Immature natural killer cell (primary cell): ENCODE results near the gene CIITA. TPM values are rescaled to one million over a fixed set of nuclear protein-coding genes. Genes with fewer than 3 reads are reported as not detected.

Source experiments
- DNase-seq, 3 donors: peaks; one replicate each; pipeline ENCODE4 v3.0.0; 2022; ENCODE audit warnings: mixed read lengths in 1 of 3
- H3K27ac Mint-ChIP-seq, 6 donors: one replicate each; pipeline ENCODE4 v1.8.0; 2020; ENCODE audit warnings: mixed read lengths in 6 of 6, mild to moderate bottlenecking in 5 of 6, inconsistent platforms in 4 of 6, moderate library complexity in 3 of 6
- H3K27me3 Mint-ChIP-seq, 3 donors: one replicate each; pipeline ENCODE4 v1.8.0; 2020 to 2021; ENCODE audit warnings: low read depth in 3 of 3, mild to moderate bottlenecking in 3 of 3, mixed read lengths in 3 of 3, moderate library complexity in 3 of 3, inconsistent platforms in 1 of 3
- H3K36me3 Mint-ChIP-seq, 3 donors: one replicate each; pipeline ENCODE4 v1.8.0; 2020; ENCODE audit warnings: mixed read lengths in 3 of 3, inconsistent platforms in 2 of 3, mild to moderate bottlenecking in 2 of 3
- H3K4me1 Mint-ChIP-seq, 2 donors: one replicate each; pipeline ENCODE4 v1.8.0; 2020; ENCODE audit warnings: inconsistent platforms in 2 of 2, mild to moderate bottlenecking in 2 of 2, mixed read lengths in 2 of 2, moderate library complexity in 1 of 2
- H3K4me3 Mint-ChIP-seq, 5 donors: one replicate each; pipeline ENCODE4 v1.8.0; 2020; ENCODE audit warnings: mild to moderate bottlenecking in 5 of 5, mixed read lengths in 5 of 5, inconsistent platforms in 3 of 5, moderate library complexity in 3 of 5
- H3K9me3 Mint-ChIP-seq, 6 donors: one replicate each; pipeline ENCODE4 v1.8.0; 2020; ENCODE audit warnings: mild to moderate bottlenecking in 6 of 6, mixed read lengths in 6 of 6, inconsistent platforms in 4 of 6, moderate library complexity in 3 of 6
- polyA plus RNA-seq, 3 donors: library from polyadenylated mRNA; unstranded; fragments of 300-500 nt; fragmentation: Illumina TruSeq; gene quantifications; one replicate each; pipeline ENCODE4 v1.2.3, GENCODE V29; 2021

Gene CIITA
- polyA plus RNA-seq, 3 donors from 2014 or later: 0.25 to 2.4 (median 1.7) TPM

GRCh38 chr16:10976634-10977033 is 99.6 kb downstream of the CIITA start:
- no peak for DNase-seq
- H3K9me3 Mint-ChIP-seq: no peaks in the 10 kb centered on the region
- peaks cover 19 to 34% (median 31%) of the 10 kb centered on the region in 3 donors for H3K36me3 Mint-ChIP-seq
- no peaks in the 10 kb centered on the region for H3K27me3 Mint-ChIP-seq
- no peaks in the 10 kb centered on the region for H3K4me1 Mint-ChIP-seq
- H3K27ac Mint-ChIP-seq: no peak overlapping the region
- H3K4me3 Mint-ChIP-seq: no peak overlapping the region

GRCh38 chr16:10978124-10978523 is 101.1 kb downstream of the CIITA start:
- Mint-ChIP-seq H3K27ac (no peak overlapping the region), H3K4me1 (no peaks in the 10 kb centered on the region), H3K27me3 (no peaks in the 10 kb centered on the region), H3K9me3 (no peaks in the 10 kb centered on the region), H3K36me3 (peaks cover 13 to 34% (median 23%) of the 10 kb centered on the region in 3 donors), H3K4me3 (no peak overlapping the region)
- DNase-seq: no peak

DNA sequence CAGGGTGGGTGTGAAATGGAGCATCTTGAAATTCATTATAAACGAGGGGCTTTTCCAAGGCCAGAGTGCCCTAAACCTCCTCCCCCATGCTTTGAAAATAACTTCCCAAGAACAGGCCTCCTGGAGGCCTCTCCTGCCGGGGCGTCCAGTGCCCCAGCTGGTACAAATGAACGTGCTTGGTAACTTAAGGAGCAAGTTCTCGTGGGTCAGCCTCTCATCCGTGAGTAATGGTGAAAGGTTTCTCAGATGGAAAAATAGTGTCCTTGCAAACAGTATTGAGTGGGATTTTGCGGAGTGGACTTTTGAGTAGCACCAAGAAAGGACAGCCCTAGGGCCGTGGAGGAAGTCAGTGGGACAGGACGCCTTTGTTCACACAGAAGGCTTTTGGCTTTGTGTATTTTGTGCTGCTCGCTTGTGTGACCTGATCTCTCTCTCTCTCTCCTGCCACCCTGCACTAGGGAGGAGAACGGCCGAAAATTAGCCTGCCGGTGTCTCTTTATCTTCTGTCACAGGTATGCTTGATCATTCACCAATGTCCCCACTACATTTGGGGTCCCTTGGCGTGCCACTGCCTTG is 102.0 kb downstream of the CIITA start:
- Mint-ChIP-seq H3K36me3 (peaks cover 16 to 32% (median 20%) of the 10 kb centered on the region in 3 donors), H3K4me1 (no peaks in the 10 kb centered on the region), H3K27me3 (no peaks in the 10 kb centered on the region), H3K27ac (no peak overlapping the region), H3K9me3 (no peaks in the 10 kb centered on the region), H3K4me3 (no peak overlapping the region)
- DNase-seq: no peak

GRCh38 chr16:10979717-10980601 is 103.0 kb downstream of the CIITA start:
- Mint-ChIP-seq H3K4me1 (no peaks in the 10 kb centered on the region), H3K9me3 (no peaks in the 10 kb centered on the region), H3K36me3 (peaks cover 19 to 30% (median 19%) of the 10 kb centered on the region in 3 donors), H3K27ac (no peak overlapping the region), H3K4me3 (no peak overlapping the region), H3K27me3 (no peaks in the 10 kb centered on the region)
- DNase-seq: no peak

DNA sequence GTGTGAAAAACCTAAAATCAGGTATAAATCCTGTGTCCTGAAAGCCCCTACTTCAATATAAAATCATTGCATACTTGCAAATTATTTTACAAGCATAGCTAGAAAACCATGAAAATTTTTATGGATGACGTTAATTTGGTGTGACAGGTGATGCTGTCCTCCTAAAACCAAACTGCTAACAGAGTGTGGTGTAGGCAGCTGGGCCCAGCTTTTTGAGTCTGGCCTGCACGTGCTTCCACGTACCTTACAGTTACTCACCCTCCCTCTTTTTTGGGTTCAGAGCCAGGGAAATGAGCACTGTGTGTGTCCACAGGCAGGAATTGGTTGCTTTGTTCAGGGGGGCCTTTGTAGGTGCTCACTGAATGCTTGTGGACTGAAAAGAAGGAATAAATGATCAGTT is 103.8 kb downstream of the CIITA start:
- DNase-seq: no peak
- Mint-ChIP-seq H3K9me3 (no peaks in the 10 kb centered on the region), H3K4me1 (no peaks in the 10 kb centered on the region), H3K4me3 (no peak overlapping the region), H3K27ac (peak overlapping the region in 1 of 6 donors; percentile 3), H3K36me3 (peaks cover 19 to 29% (median 22%) of the 10 kb centered on the region in 3 donors), H3K27me3 (no peaks in the 10 kb centered on the region)

DNA sequence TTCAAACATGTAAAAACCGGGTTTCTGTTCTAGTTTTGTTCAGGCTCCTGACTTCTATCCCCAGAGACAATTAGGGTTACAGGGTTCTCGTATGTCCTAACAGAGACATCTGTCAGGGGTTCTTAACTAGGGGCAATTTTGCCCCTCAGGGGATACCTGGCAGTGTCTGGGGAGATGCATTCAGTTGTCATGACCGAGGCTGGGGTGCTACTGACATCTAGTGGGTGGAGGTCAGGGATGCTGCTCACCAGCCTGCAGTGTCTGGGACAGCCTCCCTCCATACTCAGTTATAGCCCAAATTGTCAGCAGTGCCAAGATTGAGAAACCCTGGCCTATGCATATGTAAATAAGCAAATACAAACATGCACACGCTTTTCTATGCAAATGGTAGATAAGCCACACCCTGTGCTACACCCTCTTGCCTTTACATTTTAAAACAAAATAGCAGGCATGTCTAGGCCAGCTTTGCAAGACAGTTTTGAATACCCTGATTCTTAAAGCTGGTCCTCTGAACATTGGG is 104.8 kb downstream of the CIITA start:
- no peaks in the 10 kb centered on the region for H3K9me3 Mint-ChIP-seq
- H3K4me1 Mint-ChIP-seq: no peaks in the 10 kb centered on the region
- H3K4me3 Mint-ChIP-seq: no peak overlapping the region
- no peak overlapping the region for H3K27ac Mint-ChIP-seq
- H3K27me3 Mint-ChIP-seq: peaks cover 0 to 1% (median 0%) of the 10 kb centered on the region in 3 donors
- peaks cover 19 to 32% (median 22%) of the 10 kb centered on the region in 3 donors for H3K36me3 Mint-ChIP-seq
- DNase-seq: no peak

- Mint-ChIP-seq H3K36me3 (peaks cover 17 to 31% (median 21%) of the 10 kb centered on the region in 3 donors), H3K27ac (no peak overlapping the region), H3K4me1 (peaks cover 5 to 6% of the 10 kb centered on the region in 2 donors), H3K27me3 (peaks cover 0 to 1% (median 0%) of the 10 kb centered on the region in 3 donors), H3K9me3 (no peaks in the 10 kb centered on the region), H3K4me3 (no peak overlapping the region)
- DNase-seq: no peak
Observed at GRCh38 chr16:10982465-10983150, 105.6 kb downstream of the CIITA start.

DNA sequence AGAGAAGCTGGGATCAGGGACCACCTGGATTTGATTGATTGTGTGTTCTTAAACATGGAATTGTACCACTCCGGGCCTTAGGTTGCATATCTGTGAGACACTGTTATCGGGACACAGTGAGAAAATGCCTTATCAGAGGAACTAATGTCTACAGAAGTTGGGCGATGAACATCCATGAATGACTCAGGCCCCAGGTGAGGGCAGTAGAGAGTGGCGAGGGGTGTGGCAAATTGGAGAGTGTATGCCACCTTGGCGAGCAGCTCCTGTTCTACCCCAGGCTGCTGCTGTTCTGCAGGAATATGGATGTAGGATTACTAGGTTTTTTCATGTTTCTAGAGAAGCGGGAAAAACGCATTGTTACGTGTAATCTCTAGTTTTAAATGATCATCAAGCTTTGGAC is 106.2 kb downstream of the CIITA start:
- Mint-ChIP-seq H3K36me3 (peaks cover 14 to 28% (median 18%) of the 10 kb centered on the region in 3 donors), H3K27ac (peak overlapping the region in 1 of 6 donors; percentile 40), H3K9me3 (no peaks in the 10 kb centered on the region), H3K27me3 (peaks cover 0 to 1% (median 0%) of the 10 kb centered on the region in 3 donors), H3K4me3 (no peak overlapping the region), H3K4me1 (peaks cover 10 to 12% of the 10 kb centered on the region in 2 donors)
- peak in 1 of 3 donors; percentile 8 for DNase-seq

GRCh38 chr16:10984509-10984908 is 107.5 kb downstream of the CIITA start:
- peaks cover 0 to 1% (median 0%) of the 10 kb centered on the region in 3 donors for H3K27me3 Mint-ChIP-seq
- peaks cover 14 to 24% (median 15%) of the 10 kb centered on the region in 3 donors for H3K36me3 Mint-ChIP-seq
- H3K9me3 Mint-ChIP-seq: no peaks in the 10 kb centered on the region
- H3K27ac Mint-ChIP-seq: no peak overlapping the region
- no peak for DNase-seq
- H3K4me3 Mint-ChIP-seq: no peak overlapping the region
- H3K4me1 Mint-ChIP-seq: peaks cover 14 to 18% of the 10 kb centered on the region in 2 donors

Other genes with a start within 250 kb of the CIITA start
- not detected for gene TEKT5, start 182.3 kb upstream of the CIITA start, polyA plus RNA-seq
- gene NUBP1, start 133.4 kb upstream of the CIITA start, polyA plus RNA-seq: 10 to 100 TPM; 19.7 to 29.4 (median 21.0) TPM
- gene TVP23A, start 58.4 kb upstream of the CIITA start, polyA plus RNA-seq: under 1 TPM; 0.09 to 0.46 (median 0.14) TPM
- gene DEXI, start 65.3 kb downstream of the CIITA start, polyA plus RNA-seq: 10 to 100 TPM; 35.2 to 49.8 (median 45.9) TPM
- gene CLEC16A, start 67.4 kb downstream of the CIITA start, polyA plus RNA-seq: 10 to 100 TPM in 1 of 3 donors, 1 to 10 TPM in 2; 5.6 to 19.9 (median 5.6) TPM